HFF-Myc (cell line): ENCODE data around the gene HPGD.

Source experiments
- DNase-seq: peaks from one replicate; pipeline ENCODE4 v3.0.0-alpha.2; 2011; ENCODE audit warnings: low read depth; ENCODE audit errors: extremely low read depth
- H3K4me3 ChIP-seq: replicated peaks from 2 replicates; pipeline ENCODE4 v1.5.1; 2011; ENCODE audit warnings: low read depth, mild to moderate bottlenecking, control low read depth, low read length
- TF ChIP-seq, protein P1 (sequence below): IDR thresholded peaks from 2 replicates; pipeline ENCODE4 v1.5.1; 2012; ENCODE audit warnings: mild to moderate bottlenecking, low read depth, low read length, control low read depth; ENCODE audit errors: missing control alignments

Gene HPGD

DNA sequence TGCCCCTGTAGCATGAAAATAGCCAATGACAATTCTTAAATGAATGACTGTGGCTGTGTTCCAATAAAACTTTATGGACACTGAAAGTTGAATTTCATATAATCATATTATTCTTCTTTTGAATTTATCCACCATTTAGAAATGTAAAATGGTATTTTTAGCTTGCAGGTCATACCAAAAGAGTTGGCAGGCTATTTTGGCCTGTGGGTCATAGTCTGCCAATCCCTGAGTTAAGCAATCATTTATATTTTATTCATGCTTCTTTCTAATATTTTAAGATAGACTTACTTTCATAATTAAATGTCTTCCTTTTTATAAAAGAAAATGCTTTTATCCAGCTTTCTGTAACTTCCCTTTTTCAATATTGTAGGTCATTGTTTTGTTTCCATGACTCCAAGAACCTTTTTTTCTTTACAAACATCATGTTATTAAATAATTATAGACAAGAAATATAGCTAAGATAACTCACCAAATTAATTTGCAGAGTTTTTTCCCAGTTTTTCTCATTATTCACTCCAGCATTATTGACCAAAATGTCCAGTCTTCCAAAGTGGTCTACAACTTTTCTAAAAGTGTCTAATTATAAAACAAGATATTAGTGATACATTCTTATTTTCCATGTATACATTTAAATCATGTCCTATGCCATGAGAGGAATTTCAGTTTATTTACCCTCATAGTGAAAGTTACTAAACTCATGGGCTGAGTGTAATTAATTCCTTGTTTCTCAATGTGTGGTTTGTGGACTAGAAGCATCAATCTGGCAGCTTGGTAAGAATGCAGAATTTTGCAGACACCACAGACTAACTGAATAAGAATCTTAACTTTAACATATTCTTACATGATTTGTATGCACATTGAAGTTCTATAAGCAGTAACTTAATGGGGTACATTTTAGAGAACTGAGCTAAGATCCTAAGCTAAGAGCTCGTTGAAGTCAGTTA, 4.5 kb downstream of the HPGD start:
- TF ChIP-seq, protein P1, sequence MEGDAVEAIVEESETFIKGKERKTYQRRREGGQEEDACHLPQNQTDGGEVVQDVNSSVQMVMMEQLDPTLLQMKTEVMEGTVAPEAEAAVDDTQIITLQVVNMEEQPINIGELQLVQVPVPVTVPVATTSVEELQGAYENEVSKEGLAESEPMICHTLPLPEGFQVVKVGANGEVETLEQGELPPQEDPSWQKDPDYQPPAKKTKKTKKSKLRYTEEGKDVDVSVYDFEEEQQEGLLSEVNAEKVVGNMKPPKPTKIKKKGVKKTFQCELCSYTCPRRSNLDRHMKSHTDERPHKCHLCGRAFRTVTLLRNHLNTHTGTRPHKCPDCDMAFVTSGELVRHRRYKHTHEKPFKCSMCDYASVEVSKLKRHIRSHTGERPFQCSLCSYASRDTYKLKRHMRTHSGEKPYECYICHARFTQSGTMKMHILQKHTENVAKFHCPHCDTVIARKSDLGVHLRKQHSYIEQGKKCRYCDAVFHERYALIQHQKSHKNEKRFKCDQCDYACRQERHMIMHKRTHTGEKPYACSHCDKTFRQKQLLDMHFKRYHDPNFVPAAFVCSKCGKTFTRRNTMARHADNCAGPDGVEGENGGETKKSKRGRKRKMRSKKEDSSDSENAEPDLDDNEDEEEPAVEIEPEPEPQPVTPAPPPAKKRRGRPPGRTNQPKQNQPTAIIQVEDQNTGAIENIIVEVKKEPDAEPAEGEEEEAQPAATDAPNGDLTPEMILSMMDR = no peak
- no peak overlapping the region for H3K4me3 ChIP-seq
- no peak for DNase-seq

DNA sequence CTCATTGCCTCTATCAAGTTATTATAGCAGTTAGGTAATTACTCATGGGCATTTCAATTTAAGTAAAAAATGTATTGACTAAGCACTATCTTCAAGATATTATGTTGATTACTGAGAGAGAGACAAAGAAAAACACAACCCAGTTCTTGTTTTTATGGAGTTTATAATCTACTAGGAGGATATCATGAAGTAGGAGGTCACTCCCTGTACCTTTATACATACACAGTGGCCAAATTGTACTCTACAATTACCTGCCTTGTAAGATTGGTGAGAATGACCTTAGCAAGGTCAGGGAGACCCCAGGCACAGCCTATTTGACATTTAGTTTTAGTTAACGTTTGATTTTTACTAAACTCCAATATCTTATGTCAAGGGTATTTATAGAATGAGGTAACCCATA, 5.5 kb downstream of the HPGD start:
- TF ChIP-seq, protein P1 = no peak

DNA sequence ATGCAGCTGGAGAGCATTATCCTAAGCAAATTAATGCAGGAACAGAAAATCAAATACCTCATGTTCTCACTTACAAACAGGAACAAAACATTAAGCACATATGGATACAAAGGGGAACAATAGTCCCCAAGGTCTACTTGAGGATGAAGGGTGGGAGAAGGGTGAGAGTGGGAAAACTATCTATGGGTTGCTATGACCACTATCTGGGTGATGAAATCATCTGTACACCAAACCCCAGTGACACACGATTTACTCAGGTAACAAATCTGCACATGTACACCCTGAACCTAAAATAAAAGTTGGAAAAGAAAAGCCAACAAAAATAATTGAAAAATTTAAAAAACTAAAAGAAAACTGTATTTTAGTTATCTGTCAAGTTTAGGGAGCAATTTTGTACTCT, 5.9 kb downstream of the HPGD start:
- H3K4me3 ChIP-seq = no peak overlapping the region
- TF ChIP-seq, protein P1 = no peak
- DNase-seq = no peak

More for the DNA sequence above, 5.5 kb downstream of the HPGD start:
- H3K4me3 ChIP-seq = no peak overlapping the region
- no peak for DNase-seq

DNA sequence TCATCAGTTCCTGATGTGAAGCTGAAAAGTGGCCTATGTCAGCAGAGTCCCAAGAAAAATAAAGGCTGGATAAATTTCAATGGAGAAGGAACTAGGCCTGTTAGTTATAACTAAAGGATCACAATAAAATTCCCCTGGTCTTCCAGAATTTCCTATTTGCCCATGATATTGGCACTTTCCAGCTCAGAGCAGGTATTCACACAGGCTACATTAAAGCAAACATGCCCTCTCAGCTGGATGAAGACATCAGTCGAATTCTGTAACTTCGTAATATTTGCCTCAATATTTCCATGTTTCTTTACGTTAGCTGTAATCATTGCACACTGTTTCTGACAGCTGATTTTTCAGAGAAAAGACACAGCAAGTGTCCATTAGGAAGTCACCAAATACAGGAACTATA, 9.5 kb downstream of the HPGD start:
- TF ChIP-seq, protein P1 = no peak
- H3K4me3 ChIP-seq = no peak overlapping the region
- DNase-seq = no peak

DNA sequence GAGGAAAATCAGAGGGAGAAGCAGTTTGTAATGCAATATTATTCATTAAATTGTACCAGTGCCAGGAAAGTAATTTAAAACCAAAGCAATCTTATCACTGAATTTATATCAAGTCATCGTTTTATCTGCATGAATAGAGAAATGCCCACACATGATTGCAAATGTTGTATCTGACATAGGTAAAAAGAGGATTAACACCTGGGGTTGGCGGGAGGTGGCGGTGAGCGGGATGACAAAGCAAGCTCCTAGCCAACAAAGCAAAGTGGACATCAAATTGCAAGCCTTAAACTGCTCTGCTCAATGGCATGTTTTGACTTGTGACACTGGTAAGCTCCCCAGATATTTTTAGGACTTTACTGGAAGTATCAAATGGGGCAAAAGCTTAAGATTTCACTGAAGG, 16.4 kb downstream of the HPGD start:
- no peak for DNase-seq
- no peak overlapping the region for H3K4me3 ChIP-seq
- TF ChIP-seq, protein P1 = no peak

DNA sequence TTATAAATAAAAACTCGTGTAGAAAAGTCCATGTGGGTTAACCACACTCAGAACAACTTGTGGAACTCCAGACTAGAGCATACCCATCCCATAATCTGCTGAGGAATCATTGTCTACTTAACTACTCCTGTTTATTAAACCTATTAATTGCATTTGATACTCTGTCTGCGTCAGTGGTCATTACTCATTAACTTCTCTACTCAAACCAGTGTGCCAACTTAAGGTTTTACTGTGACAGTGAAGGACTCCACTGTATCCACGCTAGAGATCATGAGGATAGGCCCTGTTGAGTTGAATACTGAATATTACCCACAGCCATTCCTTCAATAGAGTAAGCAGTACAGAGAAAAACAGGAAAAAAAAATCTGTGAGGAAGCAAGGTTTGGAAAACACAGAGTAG, 17.3 kb downstream of the HPGD start:
- DNase-seq = no peak
- TF ChIP-seq, protein P1 = no peak
- no peak overlapping the region for H3K4me3 ChIP-seq
